Epithelial cell of prostate (primary cell): ENCODE results near the gene CCNA1.
A peak's percentile ranks its signal among the peaks of the same experiment; 100 is the strongest.

Source experiments
- DNase-seq: peaks from one replicate; pipeline ENCODE4 v3.0.0-alpha.2; 2011; ENCODE audit warnings: low read depth, low spot score
- H3K27ac ChIP-seq: fragments of 450-650 bp; 2 replicates; pipeline ENCODE4 v1.5.1; 2017; ENCODE audit warnings: mild to moderate bottlenecking

The CCNA1 gene

GRCh38 chr13:36432106-36432544, at the start of gene CCNA1:
CCNA1 (plus strand) TSS chr13:36432495; CDS start chr13:36433057, 562 bp downstream.
- no peak for DNase-seq
- peak within 1 kb of the TSS; percentile 46 for H3K27ac ChIP-seq

- DNase-seq = no peak
- no peak overlapping the region for H3K27ac ChIP-seq
Observed at GRCh38 chr13:36385489-36385888, 46.8 kb upstream of the CCNA1 start.

- H3K27ac ChIP-seq = no peak overlapping the region
- DNase-seq = no peak
Observed at GRCh38 chr13:36395280-36395679, 37.0 kb upstream of the CCNA1 start.

- no peak for DNase-seq
- no peak overlapping the region for H3K27ac ChIP-seq
Observed at GRCh38 chr13:36405151-36405550, 27.1 kb upstream of the CCNA1 start.

- no peak overlapping the region for H3K27ac ChIP-seq
- no peak for DNase-seq
Observed at GRCh38 chr13:36412736-36413135, 19.6 kb upstream of the CCNA1 start.

- DNase-seq = no peak
- H3K27ac ChIP-seq = no peak overlapping the region
Observed at GRCh38 chr13:36413161-36413560, 19.1 kb upstream of the CCNA1 start.

- no peak overlapping the region for H3K27ac ChIP-seq
- DNase-seq = no peak
Observed at GRCh38 chr13:36414461-36414860, 17.8 kb upstream of the CCNA1 start.

- H3K27ac ChIP-seq = peak overlapping the region; percentile 15
- no peak for DNase-seq
Observed at GRCh38 chr13:36417331-36417730, 15.0 kb upstream of the CCNA1 start.

- peak overlapping the region; percentile 15 for H3K27ac ChIP-seq
- DNase-seq = no peak
Observed at GRCh38 chr13:36418022-36418805, 14.1 kb upstream of the CCNA1 start.

GRCh38 chr13:36420437-36420891, 11.8 kb upstream of the CCNA1 start:
- DNase-seq = no peak

GRCh38 chr13:36421447-36421846, 10.8 kb upstream of the CCNA1 start:
- no peak overlapping the region for H3K27ac ChIP-seq
- DNase-seq = peak; percentile 40

More at GRCh38 chr13:36420437-36420891, 11.8 kb upstream of the CCNA1 start:
- no peak overlapping the region for H3K27ac ChIP-seq

- H3K27ac ChIP-seq = peak overlapping the region; percentile 81
- peak; percentile 94 for DNase-seq
Observed at GRCh38 chr13:36428086-36428485, 4.2 kb upstream of the CCNA1 start.

- no peak for DNase-seq
- no peak overlapping the region for H3K27ac ChIP-seq
Observed at GRCh38 chr13:36430247-36431203, 1.8 kb upstream of the CCNA1 start.

GRCh38 chr13:36431204-36432105, 840 bp upstream of the CCNA1 start:
- peak overlapping the region; percentile 46 for H3K27ac ChIP-seq
- DNase-seq = no peak

GRCh38 chr13:36436811-36437210, 4.5 kb downstream of the CCNA1 start:
- DNase-seq = no peak
- no peak overlapping the region for H3K27ac ChIP-seq

GRCh38 chr13:36438594-36439483, 6.5 kb downstream of the CCNA1 start:
- H3K27ac ChIP-seq = no peak overlapping the region
- DNase-seq = peak; percentile 36

GRCh38 chr13:36445278-36445677, 13.0 kb downstream of the CCNA1 start:
- no peak for DNase-seq
- H3K27ac ChIP-seq = peak overlapping the region; percentile 63

GRCh38 chr13:36445891-36446351, 13.6 kb downstream of the CCNA1 start:
- H3K27ac ChIP-seq = peak overlapping the region; percentile 63
- peak; percentile 63 for DNase-seq

- no peak for DNase-seq
- H3K27ac ChIP-seq = no peak overlapping the region
Observed at GRCh38 chr13:36447501-36447900, 15.2 kb downstream of the CCNA1 start.
